Endodermal cell (in vitro differentiated cells): ENCODE data around the gene EMD. TPM values are rescaled to one million over a fixed set of nuclear protein-coding genes. Genes with fewer than 3 reads are reported as not detected.
A peak's percentile ranks its signal among the peaks of the same experiment; 100 is the strongest.

Experiments
- DNase-seq: peaks from one replicate; pipeline ENCODE4 v3.0.0-alpha.2; 2017
- H3K27ac ChIP-seq: 2 replicates; pipeline ENCODE4 v1.5.1; 2013; ENCODE audit warnings: mild to moderate bottlenecking, low read depth, low read length, moderate library complexity
- H3K27me3 ChIP-seq: 2 replicates; pipeline ENCODE4 v1.6.1; 2013; ENCODE audit warnings: mild to moderate bottlenecking, low read length, moderate library complexity; ENCODE audit not compliant: insufficient read depth, control insufficient read depth, poor library complexity, severe bottlenecking
- H3K36me3 ChIP-seq: 2 replicates; pipeline ENCODE4 v1.7.0; 2013; ENCODE audit warnings: mild to moderate bottlenecking, low read length, moderate library complexity; ENCODE audit not compliant: control insufficient read depth, insufficient read depth
- H3K4me1 ChIP-seq: one replicate; pipeline ENCODE4 v1.7.0; 2013; ENCODE audit warnings: low read length; ENCODE audit not compliant: control insufficient read depth, insufficient read depth
- H3K4me3 ChIP-seq: 2 replicates; pipeline ENCODE4 v1.5.1; 2013; ENCODE audit warnings: mild to moderate bottlenecking, low read length, moderate library complexity
- H3K9ac ChIP-seq: 2 replicates; pipeline ENCODE4 v1.6.1; 2013; ENCODE audit warnings: mild to moderate bottlenecking, low read length, moderate library complexity; ENCODE audit not compliant: poor library complexity, severe bottlenecking; ENCODE audit errors: extremely low read depth
- H3K9me3 ChIP-seq: 2 replicates; pipeline ENCODE4 v1.6.1; 2013; ENCODE audit warnings: mild to moderate bottlenecking, low read length, moderate library complexity; ENCODE audit not compliant: control insufficient read depth
- H3K27ac Mint-ChIP-seq: 2 replicates; pipeline ENCODE4 v1.8.0; 2020; ENCODE audit warnings: mixed read lengths
- H3K27me3 Mint-ChIP-seq: 2 replicates; pipeline ENCODE4 v1.8.0; 2021; ENCODE audit warnings: mild to moderate bottlenecking, mixed read lengths; ENCODE audit not compliant: insufficient read depth
- H3K36me3 Mint-ChIP-seq: 2 replicates; pipeline ENCODE4 v1.8.0; 2020; ENCODE audit warnings: low read depth, mixed read lengths
- H3K4me1 Mint-ChIP-seq: 2 replicates; pipeline ENCODE4 v1.8.0; 2020; ENCODE audit warnings: mixed read lengths
- H3K4me3 Mint-ChIP-seq: 2 replicates; pipeline ENCODE4 v1.8.0; 2020; ENCODE audit warnings: mild to moderate bottlenecking, moderate library complexity, mixed read lengths
- H3K9me3 Mint-ChIP-seq: 2 replicates; pipeline ENCODE4 v1.8.0; 2020; ENCODE audit warnings: mild to moderate bottlenecking, mixed read lengths
- CTCF ChIP-seq: fragments of 200-600 bp; sonication (generic); conservative IDR thresholded peaks from 2 replicates; pipeline ENCODE4 v1.5.0; 2021; ENCODE audit warnings: antibody characterized with exemption, mild to moderate bottlenecking
- WGBS, 2 experiments: methylation state at CpG; one replicate each; pipeline versions ENCODE4 v1.1.5 to v1.1.7; 2013; ENCODE audit warnings: missing lambda C conversion rate in 2 of 2, mixed read lengths in 1 of 2; ENCODE audit not compliant: insufficient coverage in 1 of 2, insufficient read length in 1 of 2; 5-methylcytosine and 5-hydroxymethylcytosine counted together
- total RNA-seq, 2 donors: library from RNA; stranded (reverse); fragmentation: NEBNext Ultra II Directional in 1 of 2; extraction: Animal tissue kit (Norgen Biotek cat#: 25700) in 1 of 2; gene quantifications; 2 replicates in 1 of 2; 3 replicates in 1 of 2; pipeline ENCODE4 v1.2.1, GENCODE V29; 2021

The EMD gene
- total RNA-seq, 2 donors from 2014 or later: 60.3 to 76.4 TPM

- Mint-ChIP-seq H3K9me3 (peaks cover 48% of the 10 kb centered on the region), H3K36me3 (peaks cover 34% of the 10 kb centered on the region), H3K4me3 (peak overlapping the region; percentile 92), H3K27me3 (peaks cover 5% of the 10 kb centered on the region), H3K27ac (peak overlapping the region; percentile 66), H3K4me1 (no peaks in the 10 kb centered on the region)
- 78 to 93% methylated on average over 5 to 31 of the region's 31 CpGs for WGBS, 2 experiments
- Histone ChIP-seq H3K4me1 (no peaks in the 10 kb centered on the region), H3K9ac (no peak overlapping the region), H3K27me3 (no peaks in the 10 kb centered on the region), H3K4me3 (peak overlapping the region; percentile 92), H3K9me3 (no peaks in the 10 kb centered on the region), H3K27ac (no peak overlapping the region), H3K36me3 (peaks cover 61% of the 10 kb centered on the region)
- no peak for DNase-seq
- TF ChIP-seq CTCF: no peak
Observed at GRCh38 chrX:154367474-154368308, 11.4 kb upstream of the EMD start.

- Histone ChIP-seq H3K4me3 (peak overlapping the region; percentile 92), H3K27ac (peak overlapping the region; percentile 90), H3K4me1 (no peaks in the 10 kb centered on the region), H3K36me3 (peaks cover 54% of the 10 kb centered on the region), H3K27me3 (no peaks in the 10 kb centered on the region), H3K9me3 (no peaks in the 10 kb centered on the region), H3K9ac (peak overlapping the region; percentile 96)
- peak; percentile 78 for DNase-seq
- TF ChIP-seq CTCF: no peak
- H3K9me3 Mint-ChIP-seq: peaks cover 50% of the 10 kb centered on the region
- no peak overlapping the region for H3K27ac Mint-ChIP-seq
- H3K4me1 Mint-ChIP-seq: no peaks in the 10 kb centered on the region
- WGBS, 2 experiments: 0 to 24% methylated on average over 1 to 10 of the region's 16 CpGs
- peaks cover 27% of the 10 kb centered on the region for H3K36me3 Mint-ChIP-seq
- H3K27me3 Mint-ChIP-seq: peaks cover 5% of the 10 kb centered on the region
- peak overlapping the region; percentile 92 for H3K4me3 Mint-ChIP-seq
Observed at GRCh38 chrX:154368630-154369448, 10.3 kb upstream of the EMD start.

GRCh38 chrX:154369449-154370299 is 9.4 kb upstream of the EMD start:
- H3K9me3 Mint-ChIP-seq: peaks cover 49% of the 10 kb centered on the region
- H3K27ac ChIP-seq: peak overlapping the region; percentile 90

More at GRCh38 chrX:154369449-154370299, 9.4 kb upstream of the EMD start:
- Histone ChIP-seq H3K9me3 (no peaks in the 10 kb centered on the region), H3K4me1 (no peaks in the 10 kb centered on the region), H3K4me3 (peak overlapping the region; percentile 92), H3K9ac (peak overlapping the region; percentile 96), H3K36me3 (peaks cover 46% of the 10 kb centered on the region), H3K27me3 (no peaks in the 10 kb centered on the region)
- H3K4me3 Mint-ChIP-seq: peak overlapping the region; percentile 92
- no peaks in the 10 kb centered on the region for H3K4me1 Mint-ChIP-seq
- peaks cover 5% of the 10 kb centered on the region for H3K27me3 Mint-ChIP-seq
- DNase-seq: peak; percentile 88
- WGBS, 2 experiments: 0% methylated on average over 9 of the region's 13 CpGs; no CpG with 5 or more reads in 1 of the 2 experiments
- H3K36me3 Mint-ChIP-seq: peaks cover 21% of the 10 kb centered on the region
- no peak for TF ChIP-seq CTCF
- peak overlapping the region; percentile 97 for H3K27ac Mint-ChIP-seq
